H1 (cell line): ENCODE measurements around the gene RELT. TPM values are rescaled to one million over a fixed set of nuclear protein-coding genes. Genes with fewer than 3 reads are reported as not detected.

Experiments used
- CBX5 ChIP-seq: fragments of 300-800, 300-1000 bp; sonication (generic); IDR thresholded peaks from 2 replicates; pipeline ENCODE4 v1.7.1; 2016; ENCODE audit warnings: antibody characterized with exemption, low read length, low read depth
- CHD7 ChIP-seq: fragments of 300-600 bp; sonication (generic); IDR thresholded peaks from 2 replicates; pipeline ENCODE4 v1.7.1; 2012; ENCODE audit warnings: low read length, moderate library complexity, mild to moderate bottlenecking, inconsistent platforms; ENCODE audit not compliant: insufficient replicate concordance
- EGR1 ChIP-seq: IDR thresholded peaks from 2 replicates; pipeline ENCODE4 v1.6.1; 2011; ENCODE audit warnings: low read depth, low read length, borderline replicate concordance
- GABPA ChIP-seq: IDR thresholded peaks from 2 replicates; pipeline ENCODE4 v1.6.1; 2011; ENCODE audit warnings: mild to moderate bottlenecking, low read length, moderate library complexity, borderline replicate concordance; ENCODE audit not compliant: insufficient read depth
- HDAC2 ChIP-seq, 2 experiments: fragments of 300-600 bp in 1 of 2; sonication (generic) in 1 of 2; IDR thresholded peaks; 2 replicates each; pipeline ENCODE4 v1.6.1; 2011 to 2012; ENCODE audit warnings: low read depth in 2 of 2, low read length in 2 of 2, mild to moderate bottlenecking in 2 of 2, moderate library complexity in 2 of 2, borderline replicate concordance in 1 of 2, inconsistent platforms in 1 of 2
- JUN ChIP-seq: IDR thresholded peaks from 2 replicates; pipeline ENCODE4 v1.6.1; 2011; ENCODE audit warnings: low read depth, mild to moderate bottlenecking, improper control_type of control experiment, low read length
- RAD21 ChIP-seq, 2 experiments: IDR thresholded peaks in 1 of 2; conservative IDR thresholded peaks in 1 of 2; 2 replicates each; pipeline ENCODE4 v1.6.1; 2011; ENCODE audit warnings: low read depth in 2 of 2, low read length in 2 of 2, improper control_type of control experiment in 1 of 2, inconsistent platforms in 1 of 2, mild to moderate bottlenecking in 1 of 2, moderate library complexity in 1 of 2
- SP1 ChIP-seq: IDR thresholded peaks from 2 replicates; pipeline ENCODE4 v1.6.1; 2011; ENCODE audit warnings: low read depth, low read length
- SRF ChIP-seq: IDR thresholded peaks from 2 replicates; pipeline ENCODE4 v1.6.1; 2011; ENCODE audit warnings: mild to moderate bottlenecking, low read depth, low read length, moderate library complexity
- TBP ChIP-seq: IDR thresholded peaks from 2 replicates; pipeline ENCODE4 v1.6.1; 2011; ENCODE audit warnings: low read depth, low read length, improper control_type of control experiment
- polyA plus RNA-seq, 7 experiments: library from polyadenylated mRNA; depleted of rRNA in 3 of 7; stranded (reverse) in 5 of 7; unstranded in 2 of 7; fragments of >200 nt in 5 of 7; fragments of 200-250 nt in 2 of 7; gene quantifications; 1 replicate in 5 of 7; 2 replicates in 1 of 7; 4 replicates in 1 of 7; pipeline versions ENCODE4 v1.2.1 to v1.2.3, GENCODE V29; 2011 to 2013; ENCODE audit warnings: missing spikeins in 2 of 7, mixed read lengths in 2 of 7
- total RNA-seq: library from RNA; stranded (reverse); fragmentation: NEBNext Ultra II Directional; extraction: Animal tissue kit (Norgen Biotek cat#: 25700); gene quantifications from 2 replicates; pipeline ENCODE4 v1.2.1, GENCODE V29; 2021

Gene RELT
- total and polyA plus RNA-seq, 2 of the 8 experiments (the other 6 are each of a cell fraction or from before 2014, with no cell fraction given) = 3.4 to 5.7 TPM

DNA sequence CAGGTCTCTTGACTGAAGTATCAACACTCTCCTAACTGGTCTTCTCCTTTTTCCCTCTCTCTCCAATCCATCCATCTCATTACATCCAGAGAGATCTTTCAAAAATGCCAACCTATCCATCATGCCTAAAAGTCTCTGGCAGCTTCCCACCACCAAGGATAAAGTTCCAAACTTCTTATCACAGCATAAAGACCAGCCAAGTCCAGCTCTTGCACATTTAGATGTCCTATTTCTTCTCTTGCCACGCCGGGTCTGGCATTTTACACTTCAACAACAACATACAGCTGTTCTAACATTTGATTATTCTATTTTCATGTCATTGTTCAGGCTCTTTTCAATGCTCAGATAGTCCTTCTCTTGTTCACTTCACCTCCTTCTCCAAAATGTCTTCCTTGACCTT, 70.6 kb downstream of the RELT start (continued):
- TF ChIP-seq CHD7 (no peak), TBP (no peak), JUN (no peak), SRF (no peak), RAD21 (IDR thresholded peaks at IDR 0.05 in 1 of 2, conservative IDR thresholded peaks at IDR 0.05 in 1 of 2; ENCODE audit: low read depth in 2 of 2, low read length in 2 of 2) (no peak), SP1 (no peak), HDAC2 (IDR thresholded peaks at IDR 0.05; ENCODE audit: borderline replicate concordance in 1 of 2, low read depth in 2 of 2, low read length in 2 of 2) (no peak), CBX5 (no peak), EGR1 (no peak), GABPA (no peak)
